HCT116 (cell line): ENCODE measurements around the gene INAFM1.

Experiments used
- CEBPB ChIP-seq: IDR thresholded peaks from 2 replicates; pipeline ENCODE4 v1.6.1; 2012; ENCODE audit warnings: low read depth
- EGR1 ChIP-seq: IDR thresholded peaks from 2 replicates; pipeline ENCODE4 v1.6.1; 2012; ENCODE audit warnings: low read depth
- POLR2A ChIP-seq: IDR thresholded peaks from 2 replicates; pipeline ENCODE4 v1.7.0; 2011; ENCODE audit warnings: borderline replicate concordance; ENCODE audit not compliant: insufficient read depth, insufficient read length; ENCODE audit errors: extremely low read depth
- SRF ChIP-seq: IDR thresholded peaks from 2 replicates; pipeline ENCODE4 v1.6.1; 2012; ENCODE audit warnings: low read depth
- TF ChIP-seq, protein P1 (sequence below), 3 experiments: fragments of 200-600 bp in 1 of 3; sonication (generic) in 1 of 3; IDR thresholded peaks in 2 of 3; conservative IDR thresholded peaks in 1 of 3; 2 replicates each; pipeline ENCODE4 v1.5.1; 2012 to 2017; ENCODE audit warnings: low read depth in 2 of 3, low read length in 2 of 3, antibody characterized with exemption in 1 of 3, borderline replicate concordance in 1 of 3, control low read depth in 1 of 3, mild to moderate bottlenecking in 1 of 3, mixed read lengths in 1 of 3, mixed run types in 1 of 3, moderate library complexity in 1 of 3; ENCODE audit not compliant: insufficient read depth in 1 of 3
- TF ChIP-seq, protein P2 (sequence below): IDR thresholded peaks from 2 replicates; pipeline ENCODE4 v1.6.1; 2012
- TF ChIP-seq, protein P3 (sequence below): IDR thresholded peaks from 2 replicates; pipeline ENCODE4 v1.6.1; 2011; ENCODE audit warnings: mild to moderate bottlenecking, low read length, moderate library complexity; ENCODE audit not compliant: insufficient replicate concordance; ENCODE audit errors: extremely low read depth

DNA sequence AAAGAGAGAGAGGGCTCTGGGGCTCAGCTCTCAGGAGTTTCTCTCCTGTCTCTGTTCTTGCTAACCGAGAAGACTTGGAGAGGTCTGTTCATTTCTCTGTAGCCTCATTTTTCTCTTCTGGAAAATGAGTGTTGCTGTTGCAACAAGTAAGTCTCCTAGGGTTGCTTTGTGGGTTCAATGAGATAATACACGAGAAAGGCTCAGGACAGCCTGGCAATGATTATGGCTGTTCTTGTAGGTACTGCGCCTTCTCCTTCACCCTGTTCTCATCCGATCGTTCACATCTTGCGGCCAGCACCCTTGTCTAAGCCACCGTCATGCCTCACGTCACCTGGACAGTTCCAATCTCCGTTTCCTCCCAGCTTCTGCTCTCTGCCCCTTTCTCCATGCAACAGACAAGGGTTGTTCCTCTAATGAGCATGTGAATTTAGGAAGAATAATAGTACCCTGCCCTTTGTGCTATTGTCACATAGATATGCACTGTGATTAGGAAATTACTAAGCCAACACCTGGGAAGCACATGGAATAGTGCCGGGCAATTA is 39.1 kb downstream of the INAFM1 start:
- TF ChIP-seq SRF (no peak), POLR2A (no peak), EGR1 (no peak), CEBPB (no peak)
- TF ChIP-seq, protein P1, sequence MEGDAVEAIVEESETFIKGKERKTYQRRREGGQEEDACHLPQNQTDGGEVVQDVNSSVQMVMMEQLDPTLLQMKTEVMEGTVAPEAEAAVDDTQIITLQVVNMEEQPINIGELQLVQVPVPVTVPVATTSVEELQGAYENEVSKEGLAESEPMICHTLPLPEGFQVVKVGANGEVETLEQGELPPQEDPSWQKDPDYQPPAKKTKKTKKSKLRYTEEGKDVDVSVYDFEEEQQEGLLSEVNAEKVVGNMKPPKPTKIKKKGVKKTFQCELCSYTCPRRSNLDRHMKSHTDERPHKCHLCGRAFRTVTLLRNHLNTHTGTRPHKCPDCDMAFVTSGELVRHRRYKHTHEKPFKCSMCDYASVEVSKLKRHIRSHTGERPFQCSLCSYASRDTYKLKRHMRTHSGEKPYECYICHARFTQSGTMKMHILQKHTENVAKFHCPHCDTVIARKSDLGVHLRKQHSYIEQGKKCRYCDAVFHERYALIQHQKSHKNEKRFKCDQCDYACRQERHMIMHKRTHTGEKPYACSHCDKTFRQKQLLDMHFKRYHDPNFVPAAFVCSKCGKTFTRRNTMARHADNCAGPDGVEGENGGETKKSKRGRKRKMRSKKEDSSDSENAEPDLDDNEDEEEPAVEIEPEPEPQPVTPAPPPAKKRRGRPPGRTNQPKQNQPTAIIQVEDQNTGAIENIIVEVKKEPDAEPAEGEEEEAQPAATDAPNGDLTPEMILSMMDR (IDR thresholded peaks at IDR 0.05 in 2 of 3, conservative IDR thresholded peaks at IDR 0.05 in 1 of 3; ENCODE audit: borderline replicate concordance in 1 of 3, insufficient read depth in 1 of 3, low read depth in 2 of 3, low read length in 2 of 3), result no peak
- TF ChIP-seq, protein P2, sequence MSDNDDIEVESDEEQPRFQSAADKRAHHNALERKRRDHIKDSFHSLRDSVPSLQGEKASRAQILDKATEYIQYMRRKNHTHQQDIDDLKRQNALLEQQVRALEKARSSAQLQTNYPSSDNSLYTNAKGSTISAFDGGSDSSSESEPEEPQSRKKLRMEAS, result no peak
- TF ChIP-seq, protein P3, sequence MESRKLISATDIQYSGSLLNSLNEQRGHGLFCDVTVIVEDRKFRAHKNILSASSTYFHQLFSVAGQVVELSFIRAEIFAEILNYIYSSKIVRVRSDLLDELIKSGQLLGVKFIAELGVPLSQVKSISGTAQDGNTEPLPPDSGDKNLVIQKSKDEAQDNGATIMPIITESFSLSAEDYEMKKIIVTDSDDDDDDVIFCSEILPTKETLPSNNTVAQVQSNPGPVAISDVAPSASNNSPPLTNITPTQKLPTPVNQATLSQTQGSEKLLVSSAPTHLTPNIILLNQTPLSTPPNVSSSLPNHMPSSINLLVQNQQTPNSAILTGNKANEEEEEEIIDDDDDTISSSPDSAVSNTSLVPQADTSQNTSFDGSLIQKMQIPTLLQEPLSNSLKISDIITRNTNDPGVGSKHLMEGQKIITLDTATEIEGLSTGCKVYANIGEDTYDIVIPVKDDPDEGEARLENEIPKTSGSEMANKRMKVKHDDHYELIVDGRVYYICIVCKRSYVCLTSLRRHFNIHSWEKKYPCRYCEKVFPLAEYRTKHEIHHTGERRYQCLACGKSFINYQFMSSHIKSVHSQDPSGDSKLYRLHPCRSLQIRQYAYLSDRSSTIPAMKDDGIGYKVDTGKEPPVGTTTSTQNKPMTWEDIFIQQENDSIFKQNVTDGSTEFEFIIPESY, result no peak
